GM19372 (cell line): ENCODE data around the gene OR10H3.
"Not testable (repeated sequence)": the region's sequence is repeated elsewhere in the genome, so short reads cannot be mapped to it uniquely, and the experiment has no call there.

Experiments
- ATAC-seq: cut with Tn5 transposase; IDR thresholded peaks from one replicate; pipeline ENCODE4 v1.9.1; 2021; ENCODE audit warnings: mild to moderate bottlenecking, low read depth, moderate library complexity; ENCODE audit not compliant: unreplicated experiment

OR10H3 gene

DNA sequence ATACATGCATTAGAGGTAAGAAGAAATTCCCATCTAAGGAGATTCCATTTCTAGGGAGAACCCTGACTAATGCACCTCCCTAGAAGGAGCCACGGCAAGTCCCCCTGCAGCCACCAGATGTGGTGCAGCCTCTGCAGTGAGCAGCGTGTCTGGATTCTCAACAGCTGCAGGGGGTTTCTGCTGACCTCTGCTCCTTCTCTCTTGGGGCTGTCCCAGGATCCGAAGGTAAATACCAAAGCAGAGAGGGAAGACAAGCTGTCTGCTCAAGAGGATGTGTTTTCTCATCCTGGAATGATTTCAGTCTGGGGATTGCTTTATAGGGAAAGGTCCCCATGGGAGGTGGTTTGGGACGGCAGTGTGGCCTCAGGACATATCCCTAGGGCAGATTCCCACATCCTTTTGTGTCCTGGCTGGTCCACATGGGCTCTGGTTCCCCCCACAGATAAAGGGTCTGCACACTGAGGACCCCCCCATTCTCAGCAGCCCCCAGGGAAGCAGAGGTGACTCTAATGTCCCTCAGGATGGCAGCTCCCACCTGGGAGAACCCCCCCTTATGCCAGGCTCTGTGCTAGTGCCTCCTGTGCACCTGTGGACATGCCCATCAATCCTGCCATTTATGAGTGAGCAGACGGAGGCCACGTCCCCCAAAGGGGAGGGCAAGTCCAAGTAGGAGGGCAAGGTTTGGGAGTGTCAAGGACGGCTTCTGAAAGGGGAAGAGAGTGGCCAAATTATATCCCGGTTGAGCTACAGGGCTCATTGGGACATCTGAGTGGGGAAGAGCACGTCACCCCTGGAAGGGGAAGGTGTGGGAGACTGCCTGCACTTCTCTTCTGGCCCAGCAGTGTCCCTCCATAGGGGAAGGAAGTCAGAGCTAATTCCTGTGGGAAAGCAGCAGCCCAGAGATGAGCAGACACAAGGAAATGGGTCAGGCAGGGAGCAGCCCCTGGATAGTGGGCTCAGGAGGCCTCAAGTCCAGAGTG lies 39.5 kb downstream of the OR10H3 start:
- ATAC-seq = no peak

DNA sequence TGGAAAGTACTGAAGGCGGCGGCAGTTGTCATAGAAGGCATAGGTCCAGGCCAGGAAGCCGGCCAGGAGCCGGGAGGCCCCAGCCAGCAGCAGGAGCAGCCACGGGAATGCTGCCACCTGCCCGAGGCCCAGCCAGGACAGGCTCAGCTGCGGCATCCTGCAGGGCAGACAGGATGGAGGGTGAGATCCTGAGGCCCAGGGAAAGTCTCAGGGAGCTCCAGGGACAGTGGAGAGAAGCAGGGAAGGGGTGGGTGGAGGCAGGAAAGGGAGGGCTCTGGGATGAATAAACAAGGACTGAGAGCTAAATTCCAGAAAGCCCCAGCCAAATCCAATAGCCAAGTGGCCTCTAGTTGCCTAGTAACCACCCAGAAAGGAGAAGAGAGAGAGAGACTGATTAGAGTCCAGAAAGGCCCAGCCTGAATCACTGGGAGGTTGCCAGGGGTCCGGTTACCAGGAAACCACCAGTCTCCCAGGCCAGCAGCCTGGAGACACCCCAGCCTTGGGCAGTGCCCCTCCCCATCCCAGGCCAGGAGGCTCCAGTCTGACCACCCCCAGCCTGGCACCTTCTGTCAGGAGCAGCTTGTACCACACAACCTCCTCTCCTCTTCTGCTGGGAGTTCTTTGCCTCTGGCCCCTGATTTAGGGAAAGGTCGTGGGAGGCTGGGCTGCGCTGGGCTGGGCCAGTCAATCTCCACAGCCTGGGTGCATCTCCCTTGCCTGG lies 42.1 kb downstream of the OR10H3 start:
- no peak for ATAC-seq

DNA sequence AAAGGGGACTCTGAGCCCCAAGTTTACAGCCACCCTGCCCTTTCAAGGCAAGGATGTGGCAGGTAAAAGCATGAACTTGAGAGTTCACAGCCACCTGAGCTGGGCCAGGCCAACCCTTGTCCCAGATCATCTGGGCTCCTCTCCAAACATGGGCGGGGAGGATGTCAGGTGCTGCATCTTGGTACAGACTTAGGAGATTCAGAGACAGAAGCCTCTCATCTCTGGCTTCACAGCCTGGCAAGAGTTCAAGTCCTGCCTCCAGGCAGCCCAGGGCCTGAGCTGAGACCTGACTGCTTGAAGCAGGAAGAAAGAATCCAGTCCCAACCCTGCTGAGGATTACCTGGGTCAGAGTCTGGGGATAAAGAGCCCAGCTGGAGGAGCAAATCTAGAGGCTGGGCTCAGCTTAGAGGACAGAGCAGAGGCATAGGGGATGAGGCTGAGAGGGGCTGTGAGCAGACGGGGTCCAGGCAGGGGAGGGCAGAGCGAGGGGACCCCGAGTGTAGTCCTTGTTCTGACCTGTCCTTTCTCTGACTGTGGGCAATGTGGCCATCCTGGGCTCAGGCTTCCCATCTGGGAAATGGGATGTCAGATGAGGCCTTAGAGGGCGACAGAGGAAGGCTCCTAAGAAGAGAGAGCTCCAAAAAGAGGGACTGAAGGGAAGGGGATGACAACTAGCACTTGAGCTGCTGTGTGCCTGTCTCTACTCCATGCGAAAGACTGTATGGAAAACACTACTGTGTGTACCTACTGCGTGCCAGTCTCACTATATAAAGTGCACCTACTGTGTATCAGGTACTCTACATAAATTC lies 43.0 kb downstream of the OR10H3 start:
- no peak for ATAC-seq

DNA sequence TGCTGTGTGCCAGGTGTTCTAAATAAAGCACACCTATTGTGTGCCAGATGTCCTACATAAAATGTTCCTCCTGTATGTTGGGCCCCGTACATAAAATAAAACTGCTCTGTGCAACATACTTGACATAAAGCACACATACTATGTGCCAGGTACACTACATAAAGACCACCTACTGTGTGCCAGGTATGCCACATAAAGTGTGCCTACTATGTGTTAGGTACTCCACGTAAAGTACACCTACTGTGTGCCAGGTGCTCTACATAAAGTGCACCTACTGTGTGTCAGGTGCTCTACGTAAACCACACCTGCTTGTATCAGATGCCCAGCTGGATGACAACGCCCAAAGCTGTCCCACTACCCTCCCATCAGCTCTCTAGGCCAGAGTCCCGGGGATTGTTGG lies 43.9 kb downstream of the OR10H3 start:
- ATAC-seq = no peak

DNA sequence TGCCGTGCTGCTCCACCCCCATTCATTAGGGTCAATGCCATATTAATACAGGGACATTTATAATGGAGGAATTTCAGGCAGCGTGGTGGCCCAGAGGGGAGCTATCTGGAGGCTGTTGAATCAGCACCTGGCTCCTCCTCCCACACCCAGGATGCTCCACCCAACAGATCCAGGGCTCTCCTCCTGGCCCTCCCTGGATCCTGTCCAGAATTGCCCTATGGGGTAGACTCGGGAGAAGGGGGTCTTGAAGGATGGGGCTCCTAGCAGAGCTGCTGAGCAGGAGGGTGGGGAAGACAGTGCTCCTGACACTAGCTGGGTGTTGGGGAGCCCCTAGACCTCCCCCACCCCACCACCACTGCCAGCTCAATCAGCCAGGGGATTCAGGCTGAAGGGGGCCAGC lies 44.4 kb downstream of the OR10H3 start:
- ATAC-seq = no peak

DNA sequence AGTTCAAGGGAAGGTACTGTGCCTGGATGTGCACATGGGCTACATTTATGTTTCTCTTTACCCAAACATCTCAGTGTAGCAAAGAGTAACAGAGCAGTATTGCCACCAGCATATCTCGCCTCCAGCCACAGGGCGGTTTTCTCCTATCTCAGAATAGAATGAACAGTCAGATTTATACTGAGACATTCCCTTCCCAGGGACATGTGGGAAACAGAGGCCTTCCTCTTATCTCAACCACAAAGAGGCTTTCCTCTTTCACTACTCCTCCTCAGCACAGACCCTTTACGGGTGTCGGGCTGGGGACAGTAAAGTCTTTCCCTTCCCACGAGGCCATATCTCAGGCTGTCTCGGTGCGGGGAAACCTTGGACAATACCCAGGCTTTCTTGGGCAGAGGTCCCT lies 45.1 kb downstream of the OR10H3 start:
- ATAC-seq = not testable (repeated sequence)

DNA sequence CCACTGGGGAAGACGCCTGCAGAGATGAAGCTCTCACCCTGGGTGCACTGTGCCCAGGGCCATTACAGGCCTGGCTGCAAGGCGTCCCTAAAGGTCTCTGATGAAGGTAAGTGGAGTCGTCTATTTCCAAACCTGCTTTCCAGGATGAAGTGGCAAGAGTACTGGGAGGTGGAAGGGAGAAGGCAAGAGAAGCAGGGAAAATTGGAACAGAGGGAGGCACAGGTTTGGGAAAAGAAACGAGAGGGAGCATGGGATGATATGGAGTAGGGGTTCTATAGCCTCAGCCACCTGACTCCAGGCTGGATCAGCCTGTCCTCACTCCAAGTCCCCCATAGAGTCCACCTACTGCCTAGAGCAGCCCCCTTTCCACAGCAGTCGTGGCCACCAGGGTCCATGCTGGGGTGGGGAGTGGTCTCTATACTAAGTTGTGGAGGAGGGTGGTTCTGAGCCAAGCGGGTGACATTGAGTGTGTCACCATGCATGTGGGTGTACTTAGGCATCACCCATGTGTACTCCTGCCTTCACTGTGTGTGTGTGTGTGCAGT lies 49.9 kb downstream of the OR10H3 start, which contains the start of gene OR10H5:
TSS of gene OR10H5 (plus strand) at position 51 of the 545 bp plus-strand sequence. CDS start 6,388 bp downstream, outside the sequence.
- no peak for ATAC-seq

DNA sequence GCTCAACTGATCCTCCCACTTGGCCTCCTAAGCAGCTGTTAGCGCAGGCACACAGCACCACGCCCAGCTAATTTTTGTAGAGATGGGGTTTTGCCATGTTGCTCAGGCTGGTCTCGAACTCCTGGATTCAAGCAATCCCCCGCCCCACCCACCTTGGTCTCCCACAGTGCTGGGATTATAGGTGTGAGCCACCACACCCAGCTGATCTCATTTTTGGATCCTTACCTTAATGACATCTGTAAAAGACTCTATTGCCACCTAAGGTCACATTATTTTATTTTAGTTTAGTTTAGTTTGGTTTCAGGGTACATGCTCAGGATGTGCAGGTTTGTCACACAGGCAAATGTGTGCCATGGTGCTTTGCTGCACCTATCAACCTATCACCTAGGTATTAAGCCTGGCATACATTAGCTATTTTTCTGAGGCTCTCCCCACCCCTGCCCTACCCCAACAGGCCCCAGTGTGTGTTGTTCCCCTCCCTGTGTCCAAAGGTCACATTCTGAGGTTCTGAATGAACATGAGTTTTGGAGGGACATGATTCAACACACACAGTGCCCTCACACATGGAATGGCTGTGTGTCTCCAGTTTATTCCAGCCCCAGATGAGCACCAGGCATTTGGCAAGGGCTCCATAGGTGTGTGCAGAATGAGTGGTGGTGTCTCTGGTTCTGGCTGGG lies 50.9 kb downstream of the OR10H3 start:
- ATAC-seq = no peak

DNA sequence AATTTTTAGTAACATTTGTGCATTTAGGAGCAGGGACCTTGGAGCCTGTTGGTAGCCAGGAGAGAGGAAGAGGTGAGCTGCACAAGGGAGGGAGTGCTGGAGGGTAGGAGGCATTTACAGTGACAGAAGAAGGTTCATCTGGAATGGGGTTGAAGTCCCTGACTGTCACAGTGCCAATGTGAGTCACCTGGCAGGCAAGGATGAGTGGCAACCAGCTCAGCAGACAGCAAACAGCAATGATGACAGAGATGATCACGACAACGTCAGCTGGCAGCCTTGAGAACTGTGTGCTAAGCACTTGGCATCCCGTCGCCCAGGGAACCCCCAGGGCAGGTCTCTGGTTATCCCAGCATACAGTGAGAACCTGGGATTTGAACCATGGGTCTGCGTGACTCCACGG lies 52.3 kb downstream of the OR10H3 start:
- ATAC-seq = no peak
